Loucy (cell line): ENCODE data around the gene KIRREL3.

Experiments used
- CTCF ChIP-seq: fragments of 200-600 bp; sonication (generic); conservative IDR thresholded peaks from 2 replicates; pipeline ENCODE4 v1.5.1; 2014; ENCODE audit warnings: mild to moderate bottlenecking, antibody characterized with exemption, low read length
- EZH2phosphoT487 ChIP-seq: fragments of 200-600 bp; IDR thresholded peaks from 2 replicates; pipeline ENCODE4 v1.6.1; 2018; ENCODE audit warnings: antibody characterized with exemption, mild to moderate bottlenecking, moderate library complexity, borderline replicate concordance

GRCh38 chr11:126596474-126596873 lies 404.1 kb downstream of the KIRREL3 start:
- TF ChIP-seq CTCF (no peak), EZH2phosphoT487 (no peak)
